ENCODE results near the gene CFAP74.

DNA sequence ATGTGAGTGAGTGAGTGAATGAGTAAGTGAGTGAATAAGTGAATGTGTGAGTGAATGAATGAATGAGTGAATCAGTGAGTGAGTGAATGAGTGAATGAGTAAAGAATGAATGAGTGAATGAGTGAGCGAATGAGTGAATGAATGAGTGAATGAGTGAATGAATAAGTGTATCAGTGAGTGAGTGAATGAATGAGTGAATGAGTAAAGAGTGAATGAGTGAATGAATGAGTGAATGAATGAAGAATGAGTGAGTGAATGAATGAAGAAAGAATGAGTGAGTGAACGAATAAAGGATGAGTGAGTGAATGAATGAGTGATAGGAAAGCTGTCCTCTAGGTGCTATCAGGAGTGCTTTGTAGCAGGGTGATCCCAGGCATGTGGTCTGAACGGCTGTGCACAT lies 35.7 kb downstream of the CFAP74 start:
- TF ChIP-seq, protein P1, sequence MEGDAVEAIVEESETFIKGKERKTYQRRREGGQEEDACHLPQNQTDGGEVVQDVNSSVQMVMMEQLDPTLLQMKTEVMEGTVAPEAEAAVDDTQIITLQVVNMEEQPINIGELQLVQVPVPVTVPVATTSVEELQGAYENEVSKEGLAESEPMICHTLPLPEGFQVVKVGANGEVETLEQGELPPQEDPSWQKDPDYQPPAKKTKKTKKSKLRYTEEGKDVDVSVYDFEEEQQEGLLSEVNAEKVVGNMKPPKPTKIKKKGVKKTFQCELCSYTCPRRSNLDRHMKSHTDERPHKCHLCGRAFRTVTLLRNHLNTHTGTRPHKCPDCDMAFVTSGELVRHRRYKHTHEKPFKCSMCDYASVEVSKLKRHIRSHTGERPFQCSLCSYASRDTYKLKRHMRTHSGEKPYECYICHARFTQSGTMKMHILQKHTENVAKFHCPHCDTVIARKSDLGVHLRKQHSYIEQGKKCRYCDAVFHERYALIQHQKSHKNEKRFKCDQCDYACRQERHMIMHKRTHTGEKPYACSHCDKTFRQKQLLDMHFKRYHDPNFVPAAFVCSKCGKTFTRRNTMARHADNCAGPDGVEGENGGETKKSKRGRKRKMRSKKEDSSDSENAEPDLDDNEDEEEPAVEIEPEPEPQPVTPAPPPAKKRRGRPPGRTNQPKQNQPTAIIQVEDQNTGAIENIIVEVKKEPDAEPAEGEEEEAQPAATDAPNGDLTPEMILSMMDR (IDR thresholded peaks at IDR 0.05; ENCODE audit: extremely low read depth in 1 of 2, insufficient read depth in 1 of 2, low read depth in 1 of 2, low read length in 2 of 2), result no peak
- TF ChIP-seq, protein P2, sequence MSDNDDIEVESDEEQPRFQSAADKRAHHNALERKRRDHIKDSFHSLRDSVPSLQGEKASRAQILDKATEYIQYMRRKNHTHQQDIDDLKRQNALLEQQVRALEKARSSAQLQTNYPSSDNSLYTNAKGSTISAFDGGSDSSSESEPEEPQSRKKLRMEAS (IDR thresholded peaks at IDR 0.05; ENCODE audit: insufficient read depth, insufficient read length), result no peak
- no peak for TF ChIP-seq POLR2AphosphoS5 (IDR thresholded peaks at IDR 0.05; ENCODE audit: insufficient read depth, low read depth, low read length)
- TF ChIP-seq POLR2A (IDR thresholded peaks at IDR 0.05; ENCODE audit: low read depth, low read length), result no peak
- TF ChIP-seq MYC (IDR thresholded peaks at IDR 0.05; ENCODE audit: low read depth, low read length), result no peak
- no peak for TF ChIP-seq JUN (IDR thresholded peaks at IDR 0.05; ENCODE audit: borderline replicate concordance, insufficient read depth, insufficient read length, low read depth)
- no peak for TF ChIP-seq FOS (IDR thresholded peaks at IDR 0.05; ENCODE audit: borderline replicate concordance, insufficient read depth, low read length)

Data from endothelial cell of umbilical vein (primary cell).